Neural crest cell (in vitro differentiated cells): ENCODE measurements around the gene IP6K3. TPM values are rescaled to one million over a fixed set of nuclear protein-coding genes. Genes with fewer than 3 reads are reported as not detected.

ENCODE experiments used
- DNase-seq: peaks from one replicate; pipeline ENCODE4 v3.0.0; 2021; ENCODE audit warnings: low read depth, mixed read lengths, low spot score
- H3K27ac Mint-ChIP-seq: one replicate; pipeline ENCODE4 v1.8.0; 2021; ENCODE audit warnings: mild to moderate bottlenecking, mixed read lengths; ENCODE audit not compliant: unreplicated experiment
- H3K27me3 Mint-ChIP-seq: 2 replicates; pipeline ENCODE4 v1.8.0; 2021; ENCODE audit warnings: low read depth, mild to moderate bottlenecking, mixed read lengths
- H3K36me3 Mint-ChIP-seq: 2 replicates; pipeline ENCODE4 v1.8.0; 2021; ENCODE audit warnings: low read depth, mild to moderate bottlenecking, mixed read lengths
- H3K4me1 Mint-ChIP-seq: 2 replicates; pipeline ENCODE4 v1.8.0; 2021; ENCODE audit warnings: mixed read lengths
- H3K4me3 Mint-ChIP-seq: one replicate; pipeline ENCODE4 v1.8.0; 2021; ENCODE audit warnings: mild to moderate bottlenecking, mixed read lengths
- H3K9me3 Mint-ChIP-seq: 2 replicates; pipeline ENCODE4 v1.8.0; 2021; ENCODE audit warnings: mixed read lengths
- total RNA-seq: library from RNA; stranded (reverse); gene quantifications from 2 replicates; pipeline ENCODE4 v1.2.1, GENCODE V29; 2021
- TF ChIP-seq, protein P1 (sequence below): fragments of 200-600 bp; sonication (generic); conservative IDR thresholded peaks from 2 replicates; pipeline ENCODE4 v1.5.0; 2021; ENCODE audit warnings: antibody characterized with exemption, mild to moderate bottlenecking

IP6K3 gene
- total RNA-seq, 1 donor from 2014 or later: 0.72 TPM

DNA sequence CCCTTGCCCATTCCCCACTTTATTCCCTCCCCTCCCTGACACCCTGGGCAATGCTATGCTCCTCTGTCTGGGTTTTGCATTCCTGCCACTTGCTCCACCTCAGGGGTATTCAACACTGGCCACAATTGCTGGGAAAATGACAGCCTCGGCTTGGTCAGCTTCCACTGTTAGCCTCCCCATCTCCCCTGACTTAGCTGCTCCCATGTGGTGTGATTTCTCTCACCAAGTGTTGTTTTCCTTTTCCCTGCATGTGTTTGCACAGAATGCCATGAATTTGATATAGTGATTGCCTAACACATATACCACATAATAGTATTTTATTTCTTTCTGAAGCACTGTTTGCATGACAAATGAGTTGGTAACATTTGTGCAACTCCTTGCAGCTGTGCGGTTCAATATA, 43.7 kb upstream of the IP6K3 start:
- TF ChIP-seq, protein P1, sequence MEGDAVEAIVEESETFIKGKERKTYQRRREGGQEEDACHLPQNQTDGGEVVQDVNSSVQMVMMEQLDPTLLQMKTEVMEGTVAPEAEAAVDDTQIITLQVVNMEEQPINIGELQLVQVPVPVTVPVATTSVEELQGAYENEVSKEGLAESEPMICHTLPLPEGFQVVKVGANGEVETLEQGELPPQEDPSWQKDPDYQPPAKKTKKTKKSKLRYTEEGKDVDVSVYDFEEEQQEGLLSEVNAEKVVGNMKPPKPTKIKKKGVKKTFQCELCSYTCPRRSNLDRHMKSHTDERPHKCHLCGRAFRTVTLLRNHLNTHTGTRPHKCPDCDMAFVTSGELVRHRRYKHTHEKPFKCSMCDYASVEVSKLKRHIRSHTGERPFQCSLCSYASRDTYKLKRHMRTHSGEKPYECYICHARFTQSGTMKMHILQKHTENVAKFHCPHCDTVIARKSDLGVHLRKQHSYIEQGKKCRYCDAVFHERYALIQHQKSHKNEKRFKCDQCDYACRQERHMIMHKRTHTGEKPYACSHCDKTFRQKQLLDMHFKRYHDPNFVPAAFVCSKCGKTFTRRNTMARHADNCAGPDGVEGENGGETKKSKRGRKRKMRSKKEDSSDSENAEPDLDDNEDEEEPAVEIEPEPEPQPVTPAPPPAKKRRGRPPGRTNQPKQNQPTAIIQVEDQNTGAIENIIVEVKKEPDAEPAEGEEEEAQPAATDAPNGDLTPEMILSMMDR: no peak
- H3K4me1 Mint-ChIP-seq: peaks cover 58% of the 10 kb centered on the region

DNA sequence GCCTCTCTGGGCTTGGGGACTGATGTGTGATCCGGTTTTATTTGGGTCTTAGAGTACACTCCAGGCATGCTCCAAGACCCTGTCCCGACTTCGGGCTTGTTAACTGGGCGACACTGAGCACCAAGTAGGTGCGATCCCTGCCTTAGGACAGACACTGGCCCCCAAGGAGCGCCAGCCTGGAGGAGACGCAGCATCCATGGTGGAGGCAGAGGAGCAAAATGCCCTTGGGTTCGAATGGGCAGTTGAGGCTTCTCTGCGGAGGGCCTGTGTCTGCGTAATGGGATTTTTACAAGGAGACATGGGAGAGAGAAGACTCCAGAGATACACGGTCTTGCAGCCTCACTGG, 42.8 kb upstream of the IP6K3 start:
- H3K27me3 Mint-ChIP-seq: peaks cover 6% of the 10 kb centered on the region
- H3K4me3 Mint-ChIP-seq: peak overlapping the region; percentile 84
- H3K27ac Mint-ChIP-seq: no peak overlapping the region
- no peak for DNase-seq
- TF ChIP-seq, protein P1: no peak
- peaks cover 4% of the 10 kb centered on the region for H3K36me3 Mint-ChIP-seq
- no peaks in the 10 kb centered on the region for H3K9me3 Mint-ChIP-seq
- peaks cover 62% of the 10 kb centered on the region for H3K4me1 Mint-ChIP-seq

More for the DNA sequence above, 43.7 kb upstream of the IP6K3 start:
- H3K27me3 Mint-ChIP-seq: peaks cover 6% of the 10 kb centered on the region
- H3K36me3 Mint-ChIP-seq: no peaks in the 10 kb centered on the region
- no peak overlapping the region for H3K27ac Mint-ChIP-seq
- no peak for DNase-seq
- no peaks in the 10 kb centered on the region for H3K9me3 Mint-ChIP-seq
- H3K4me3 Mint-ChIP-seq: peak overlapping the region; percentile 83

DNA sequence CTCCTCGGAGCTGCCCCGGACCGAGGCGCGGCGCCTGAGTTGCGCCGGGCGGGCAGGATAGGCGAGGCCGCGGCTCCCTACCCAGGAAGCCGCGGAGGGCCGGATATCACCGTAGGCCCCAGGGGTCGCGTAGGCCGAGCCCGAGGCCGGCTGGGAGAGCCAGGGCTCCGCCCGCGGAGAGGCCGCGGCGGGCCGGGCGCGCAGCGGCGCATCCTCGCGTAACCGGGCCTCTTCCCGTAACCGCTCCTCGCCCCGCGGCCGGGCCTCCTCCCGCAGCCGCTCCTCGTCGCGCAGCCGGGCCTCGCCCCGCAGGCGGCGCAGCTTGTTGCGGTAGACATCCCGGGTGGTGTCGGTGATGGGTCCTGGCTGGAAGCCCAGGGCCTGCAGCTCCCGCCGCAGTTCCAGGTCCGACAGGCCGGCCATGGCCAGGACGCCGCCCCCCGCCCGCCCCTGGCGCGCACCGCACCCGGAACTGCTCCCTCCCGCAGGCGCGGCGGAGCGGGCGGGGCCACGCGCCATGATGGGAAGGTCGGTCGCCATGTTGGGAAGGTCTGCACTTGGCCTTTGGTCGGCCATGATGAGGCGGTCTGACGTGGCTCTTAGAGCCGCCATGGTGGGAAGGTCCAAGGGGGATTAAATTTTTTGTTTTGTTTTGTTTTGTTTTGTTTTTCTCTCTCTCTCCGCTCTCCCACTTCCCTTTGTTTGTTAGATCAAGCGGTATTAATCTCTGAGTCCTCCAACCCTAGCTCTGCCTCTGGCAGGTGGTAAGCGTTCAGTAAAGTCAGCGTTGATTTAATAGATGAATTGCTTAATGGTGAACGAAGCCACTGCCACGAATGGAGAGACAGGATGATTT, 42.2 kb upstream of the IP6K3 start, which contains the start of gene LEMD2:
Gene LEMD2 (minus strand): TSS at position 437 of the 856 bp plus-strand sequence. CDS start 14 bp downstream, at position 423.
- peaks cover 4% of the 10 kb centered on the region for H3K36me3 Mint-ChIP-seq
- DNase-seq: peak; percentile 89
- no peaks in the 10 kb centered on the region for H3K9me3 Mint-ChIP-seq
- H3K4me3 Mint-ChIP-seq: peak within 1 kb of the TSS; percentile 95
- peak within 1 kb of the TSS; percentile 83 for H3K27ac Mint-ChIP-seq
- TF ChIP-seq, protein P1: no peak
- peaks cover 6% of the 10 kb centered on the region for H3K27me3 Mint-ChIP-seq
- H3K4me1 Mint-ChIP-seq: peaks cover 64% of the 10 kb centered on the region

DNA sequence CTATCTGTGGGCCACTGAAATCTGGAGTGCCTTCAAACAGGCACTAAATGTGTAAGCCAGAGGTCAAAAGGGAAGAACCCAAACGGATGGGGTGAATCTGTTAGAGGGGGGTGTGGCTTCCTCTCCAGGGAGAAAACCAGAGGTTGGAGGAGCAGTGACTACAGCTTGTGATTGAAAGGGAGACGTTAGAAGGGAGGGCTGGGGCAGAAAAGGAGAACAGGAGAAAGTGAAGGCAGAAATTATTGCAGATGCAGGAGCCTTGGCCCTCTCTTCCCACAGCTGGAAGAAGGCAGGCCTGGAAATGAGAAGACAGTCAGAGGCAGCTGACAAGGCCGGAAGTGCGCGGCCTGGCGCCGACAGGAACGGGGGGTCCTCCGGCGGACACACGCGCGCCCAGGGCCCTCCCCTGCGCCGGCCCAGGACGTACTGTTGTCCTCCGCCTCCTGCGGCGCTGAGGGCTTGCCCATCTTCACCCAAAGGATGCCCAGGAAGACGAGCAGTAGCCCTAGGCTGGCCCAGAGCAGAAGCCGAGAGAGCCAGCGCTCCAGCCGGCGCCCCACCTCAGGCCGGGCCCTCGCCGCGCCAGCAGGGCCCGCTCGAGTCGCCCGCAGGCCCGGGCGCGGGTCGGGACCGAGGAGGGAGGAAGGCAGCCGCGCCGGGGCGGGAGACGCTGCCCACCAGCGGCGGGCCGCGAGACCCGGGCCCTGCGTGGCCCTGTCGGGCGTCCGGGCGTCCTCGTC, 41.4 kb upstream of the IP6K3 start:
- Mint-ChIP-seq H3K27me3 (peaks cover under 1% of the 10 kb centered on the region), H3K9me3 (no peaks in the 10 kb centered on the region), H3K4me3 (peak overlapping the region; percentile 95), H3K36me3 (peaks cover 4% of the 10 kb centered on the region), H3K27ac (peak overlapping the region; percentile 83), H3K4me1 (peaks cover 64% of the 10 kb centered on the region)
- DNase-seq: peak; percentile 39
- TF ChIP-seq, protein P1: no peak

DNA sequence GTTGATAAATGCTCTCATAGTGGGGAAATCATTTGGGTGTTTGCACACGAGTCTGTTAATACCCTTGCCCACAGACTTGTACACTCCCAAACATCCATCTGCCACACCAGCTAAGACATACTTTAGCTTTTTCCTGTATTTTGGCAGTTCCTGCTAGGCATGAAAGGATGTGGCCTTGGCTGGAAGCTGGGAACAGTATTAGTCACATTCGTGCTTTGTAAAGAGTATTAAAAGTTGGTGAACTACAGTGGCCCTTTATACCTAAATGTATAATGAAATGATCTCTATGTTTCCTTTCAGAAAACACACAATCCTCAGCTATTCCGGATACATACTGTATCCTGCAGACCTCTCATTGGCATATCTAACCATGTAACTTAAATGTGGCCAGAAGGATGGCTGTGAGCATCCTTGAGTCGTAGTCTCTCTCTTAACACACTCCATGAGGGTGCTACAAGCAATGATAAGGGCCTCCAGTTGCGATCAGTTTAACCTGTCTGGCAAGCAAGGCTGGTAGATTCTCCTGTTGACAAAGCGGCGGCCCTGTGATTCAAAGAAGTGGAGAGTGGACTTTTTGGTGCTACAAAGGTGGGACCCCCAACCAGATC, 40.7 kb upstream of the IP6K3 start:
- TF ChIP-seq, protein P1: no peak
- Mint-ChIP-seq H3K4me1 (peaks cover 66% of the 10 kb centered on the region), H3K27ac (peak overlapping the region; percentile 83)

More for the DNA sequence above, 40.7 kb upstream of the IP6K3 start:
- Mint-ChIP-seq H3K4me3 (peak overlapping the region; percentile 95), H3K9me3 (no peaks in the 10 kb centered on the region), H3K27me3 (no peaks in the 10 kb centered on the region), H3K36me3 (peaks cover 4% of the 10 kb centered on the region)
- DNase-seq: no peak
